Liver (tissue), 9 donors: ENCODE results near the gene ANGPTL3. TPM values are rescaled to one million over a fixed set of nuclear protein-coding genes. Genes with fewer than 3 reads are reported as not detected.

Experiments used
- DNase-seq: peaks from one replicate; pipeline ENCODE4 v3.0.0-alpha.2; 2017; ENCODE audit warnings: low spot score
- H3K27ac ChIP-seq, 2 donors: one replicate each; pipeline ENCODE4 v1.7.0; 2013; ENCODE audit warnings: inconsistent platforms in 2 of 2, low read length in 2 of 2, control low read depth in 1 of 2, low read depth in 1 of 2, mild to moderate bottlenecking in 1 of 2
- H3K27me3 ChIP-seq, 4 donors: one replicate each; pipeline versions ENCODE4 v1.6.1 to v1.7.0; 2013; ENCODE audit warnings: low read length in 3 of 4, inconsistent platforms in 1 of 4, mild to moderate bottlenecking in 1 of 4, moderate library complexity in 1 of 4; ENCODE audit not compliant: control insufficient read depth in 4 of 4, insufficient read depth in 4 of 4
- H3K36me3 ChIP-seq, 4 donors: one replicate each; pipeline versions ENCODE4 v1.6.1 to v1.7.0; 2013; ENCODE audit warnings: low read length in 3 of 4, mild to moderate bottlenecking in 3 of 4, low read depth in 1 of 4, moderate library complexity in 1 of 4; ENCODE audit not compliant: control insufficient read depth in 4 of 4, insufficient read depth in 3 of 4
- H3K4me1 ChIP-seq, 4 donors: one replicate each; pipeline versions ENCODE4 v1.6.1 to v1.7.0; 2013; ENCODE audit warnings: low read length in 3 of 4, mild to moderate bottlenecking in 3 of 4, moderate library complexity in 1 of 4; ENCODE audit not compliant: control insufficient read depth in 4 of 4, insufficient read depth in 4 of 4
- H3K4me3 ChIP-seq, 3 donors: one replicate each; pipeline versions ENCODE4 v1.6.1 to v1.7.0; 2013; ENCODE audit warnings: low read length in 3 of 3, control low read depth in 1 of 3, low read depth in 1 of 3, mild to moderate bottlenecking in 1 of 3
- H3K9ac ChIP-seq, 2 donors: one replicate each; pipeline ENCODE4 v1.7.0; 2013; ENCODE audit warnings: low read length in 2 of 2, mild to moderate bottlenecking in 2 of 2, moderate library complexity in 2 of 2, control low read depth in 1 of 2, low read depth in 1 of 2
- H3K9me3 ChIP-seq, 4 donors: one replicate each; pipeline versions ENCODE4 v1.6.1 to v1.7.0; 2013; ENCODE audit warnings: low read length in 3 of 4; ENCODE audit not compliant: control insufficient read depth in 4 of 4
- EGR1 ChIP-seq, 2 donors: IDR thresholded peaks; 2 replicates each; pipeline ENCODE4 v1.6.1; 2016 to 2018; ENCODE audit warnings: antibody characterized with exemption in 2 of 2, low read depth in 2 of 2
- FOXA1 ChIP-seq: IDR thresholded peaks from 2 replicates; pipeline ENCODE4 v1.6.1; 2016; ENCODE audit warnings: antibody characterized with exemption
- FOXA2 ChIP-seq: IDR thresholded peaks from 2 replicates; pipeline ENCODE4 v1.6.1; 2016; ENCODE audit warnings: antibody characterized with exemption
- GABPA ChIP-seq, 2 donors: IDR thresholded peaks in 1 of 2; conservative IDR thresholded peaks in 1 of 2; 2 replicates each; pipeline ENCODE4 v1.6.1; 2016; ENCODE audit warnings: antibody characterized with exemption in 2 of 2, mild to moderate bottlenecking in 1 of 2, moderate library complexity in 1 of 2
- HNF4A ChIP-seq, 2 donors: conservative IDR thresholded peaks; 2 replicates each; pipeline ENCODE4 v1.6.1; 2016; ENCODE audit warnings: antibody characterized with exemption in 2 of 2, mild to moderate bottlenecking in 2 of 2
- HNF4G ChIP-seq: IDR thresholded peaks from 2 replicates; pipeline ENCODE4 v1.6.1; 2016; ENCODE audit warnings: antibody characterized with exemption
- JUND ChIP-seq, 2 donors: IDR thresholded peaks; 2 replicates each; pipeline ENCODE4 v1.6.1; 2016; ENCODE audit warnings: antibody characterized with exemption in 2 of 2
- NR2F2 ChIP-seq: IDR thresholded peaks from 2 replicates; pipeline ENCODE4 v1.6.1; 2016; ENCODE audit warnings: antibody characterized with exemption
- RAD21 ChIP-seq, 2 donors: IDR thresholded peaks; 2 replicates each; pipeline ENCODE4 v1.6.1; 2016; ENCODE audit warnings: antibody characterized with exemption in 2 of 2, mild to moderate bottlenecking in 2 of 2
- RXRA ChIP-seq, 2 donors: IDR thresholded peaks; 2 replicates each; pipeline ENCODE4 v1.6.1; 2017 to 2018; ENCODE audit warnings: antibody characterized with exemption in 2 of 2, mild to moderate bottlenecking in 1 of 2
- SP1 ChIP-seq: IDR thresholded peaks from 2 replicates; pipeline ENCODE4 v1.6.1; 2018; ENCODE audit warnings: antibody characterized with exemption, mild to moderate bottlenecking
- TAF1 ChIP-seq: conservative IDR thresholded peaks from 2 replicates; pipeline ENCODE4 v1.6.1; 2016; ENCODE audit warnings: antibody characterized with exemption, mild to moderate bottlenecking
- YY1 ChIP-seq: IDR thresholded peaks from 2 replicates; pipeline ENCODE4 v1.6.1; 2016; ENCODE audit warnings: antibody characterized with exemption, mild to moderate bottlenecking
- WGBS: extraction: QIAGEN DNeasy Blood & Tissue Kit; methylation state at CpG from one replicate; pipeline ENCODE4 v1.1.7; 2013; 5-methylcytosine and 5-hydroxymethylcytosine counted together
- polyA plus RNA-seq, 2 donors: library from polyadenylated mRNA; stranded (reverse) in 1 of 2; unstranded in 1 of 2; fragments of 200-250 nt in 1 of 2; fragments of >200 nt in 1 of 2; fragmentation: Nextera tagmentation in 1 of 2; extraction: Ambion mirVana in 1 of 2; gene quantifications; one replicate each; pipeline versions ENCODE4 v1.2.1 to v1.2.3, GENCODE V29; 2013 to 2015
- total RNA-seq, 2 donors: library from RNA; depleted of rRNA; stranded (reverse); fragments of >200 nt; gene quantifications; one replicate each; pipeline ENCODE4 v1.2.3, GENCODE V29; 2014
- TF ChIP-seq, protein P1 (sequence below): fragments of 150-350 bp; IDR thresholded peaks from 2 replicates; pipeline ENCODE4 v1.5.1; 2017; ENCODE audit warnings: improper control_type of control experiment, low read depth, low read length; ENCODE audit not compliant: missing input control
- TF ChIP-seq, protein P2 (sequence below): IDR thresholded peaks from 2 replicates; pipeline ENCODE4 v1.6.1; 2016; ENCODE audit warnings: antibody characterized with exemption, mild to moderate bottlenecking
- TF ChIP-seq, protein P3 (sequence below): IDR thresholded peaks from 2 replicates; pipeline ENCODE4 v1.6.1; 2016; ENCODE audit warnings: antibody characterized with exemption
- TF ChIP-seq, protein P4 (sequence below): IDR thresholded peaks from 2 replicates; pipeline ENCODE4 v1.6.1; 2016; ENCODE audit warnings: antibody characterized with exemption
- TF ChIP-seq, protein P5 (sequence below): IDR thresholded peaks from 2 replicates; pipeline ENCODE4 v1.6.1; 2016; ENCODE audit warnings: antibody characterized with exemption
- donor health status: healthy.
- donor health status: healthy.
- donor health status: healthy.
- donor health status: healthy.
- donor health status: healthy.

The ANGPTL3 gene
- total and polyA plus RNA-seq, 4 donors, result 121 to 238 (median 172) TPM

DNA sequence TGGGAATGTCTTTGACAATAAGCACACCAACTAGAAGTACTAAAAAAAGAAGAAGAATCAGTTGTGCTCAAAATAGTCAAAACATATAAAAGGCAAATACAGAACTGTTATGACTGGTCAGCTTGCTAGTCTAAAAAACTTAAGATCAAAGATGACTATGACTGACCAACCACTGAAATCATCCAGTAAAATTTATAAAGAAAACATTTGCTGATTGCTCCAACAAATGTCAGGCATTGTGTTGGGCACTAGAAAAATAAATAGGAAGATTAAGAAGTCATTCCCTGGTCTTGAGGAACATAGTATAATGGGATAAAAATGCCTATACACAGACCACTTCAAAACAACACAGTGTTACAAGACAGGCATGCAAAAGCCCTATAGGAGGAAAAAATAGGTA lies 9.3 kb upstream of the ANGPTL3 start:
- no peak for DNase-seq
- Histone ChIP-seq H3K9me3 (no peaks in the 10 kb centered on the region), H3K9ac (no peak overlapping the region), H3K27ac (no peak overlapping the region), H3K4me1 (peaks cover 0 to 29% (median 14%) of the 10 kb centered on the region in 4 donors), H3K27me3 (no peaks in the 10 kb centered on the region), H3K4me3 (no peak overlapping the region), H3K36me3 (no peaks in the 10 kb centered on the region)
- TF ChIP-seq, protein P1, sequence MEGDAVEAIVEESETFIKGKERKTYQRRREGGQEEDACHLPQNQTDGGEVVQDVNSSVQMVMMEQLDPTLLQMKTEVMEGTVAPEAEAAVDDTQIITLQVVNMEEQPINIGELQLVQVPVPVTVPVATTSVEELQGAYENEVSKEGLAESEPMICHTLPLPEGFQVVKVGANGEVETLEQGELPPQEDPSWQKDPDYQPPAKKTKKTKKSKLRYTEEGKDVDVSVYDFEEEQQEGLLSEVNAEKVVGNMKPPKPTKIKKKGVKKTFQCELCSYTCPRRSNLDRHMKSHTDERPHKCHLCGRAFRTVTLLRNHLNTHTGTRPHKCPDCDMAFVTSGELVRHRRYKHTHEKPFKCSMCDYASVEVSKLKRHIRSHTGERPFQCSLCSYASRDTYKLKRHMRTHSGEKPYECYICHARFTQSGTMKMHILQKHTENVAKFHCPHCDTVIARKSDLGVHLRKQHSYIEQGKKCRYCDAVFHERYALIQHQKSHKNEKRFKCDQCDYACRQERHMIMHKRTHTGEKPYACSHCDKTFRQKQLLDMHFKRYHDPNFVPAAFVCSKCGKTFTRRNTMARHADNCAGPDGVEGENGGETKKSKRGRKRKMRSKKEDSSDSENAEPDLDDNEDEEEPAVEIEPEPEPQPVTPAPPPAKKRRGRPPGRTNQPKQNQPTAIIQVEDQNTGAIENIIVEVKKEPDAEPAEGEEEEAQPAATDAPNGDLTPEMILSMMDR, result no peak
- TF ChIP-seq EGR1 (IDR thresholded peaks at IDR 0.05; ENCODE audit: low read depth in 2 of 2) (no peak), TAF1 (no peak), NR2F2 (no peak), JUND (IDR thresholded peaks at IDR 0.05) (no peak), HNF4A (conservative IDR thresholded peaks at IDR 0.05) (no peak), RXRA (IDR thresholded peaks at IDR 0.05) (no peak), FOXA1 (no peak), FOXA2 (no peak), HNF4G (no peak)
- TF ChIP-seq, protein P2, sequence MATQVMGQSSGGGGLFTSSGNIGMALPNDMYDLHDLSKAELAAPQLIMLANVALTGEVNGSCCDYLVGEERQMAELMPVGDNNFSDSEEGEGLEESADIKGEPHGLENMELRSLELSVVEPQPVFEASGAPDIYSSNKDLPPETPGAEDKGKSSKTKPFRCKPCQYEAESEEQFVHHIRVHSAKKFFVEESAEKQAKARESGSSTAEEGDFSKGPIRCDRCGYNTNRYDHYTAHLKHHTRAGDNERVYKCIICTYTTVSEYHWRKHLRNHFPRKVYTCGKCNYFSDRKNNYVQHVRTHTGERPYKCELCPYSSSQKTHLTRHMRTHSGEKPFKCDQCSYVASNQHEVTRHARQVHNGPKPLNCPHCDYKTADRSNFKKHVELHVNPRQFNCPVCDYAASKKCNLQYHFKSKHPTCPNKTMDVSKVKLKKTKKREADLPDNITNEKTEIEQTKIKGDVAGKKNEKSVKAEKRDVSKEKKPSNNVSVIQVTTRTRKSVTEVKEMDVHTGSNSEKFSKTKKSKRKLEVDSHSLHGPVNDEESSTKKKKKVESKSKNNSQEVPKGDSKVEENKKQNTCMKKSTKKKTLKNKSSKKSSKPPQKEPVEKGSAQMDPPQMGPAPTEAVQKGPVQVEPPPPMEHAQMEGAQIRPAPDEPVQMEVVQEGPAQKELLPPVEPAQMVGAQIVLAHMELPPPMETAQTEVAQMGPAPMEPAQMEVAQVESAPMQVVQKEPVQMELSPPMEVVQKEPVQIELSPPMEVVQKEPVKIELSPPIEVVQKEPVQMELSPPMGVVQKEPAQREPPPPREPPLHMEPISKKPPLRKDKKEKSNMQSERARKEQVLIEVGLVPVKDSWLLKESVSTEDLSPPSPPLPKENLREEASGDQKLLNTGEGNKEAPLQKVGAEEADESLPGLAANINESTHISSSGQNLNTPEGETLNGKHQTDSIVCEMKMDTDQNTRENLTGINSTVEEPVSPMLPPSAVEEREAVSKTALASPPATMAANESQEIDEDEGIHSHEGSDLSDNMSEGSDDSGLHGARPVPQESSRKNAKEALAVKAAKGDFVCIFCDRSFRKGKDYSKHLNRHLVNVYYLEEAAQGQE, result no peak
- TF ChIP-seq, protein P3, sequence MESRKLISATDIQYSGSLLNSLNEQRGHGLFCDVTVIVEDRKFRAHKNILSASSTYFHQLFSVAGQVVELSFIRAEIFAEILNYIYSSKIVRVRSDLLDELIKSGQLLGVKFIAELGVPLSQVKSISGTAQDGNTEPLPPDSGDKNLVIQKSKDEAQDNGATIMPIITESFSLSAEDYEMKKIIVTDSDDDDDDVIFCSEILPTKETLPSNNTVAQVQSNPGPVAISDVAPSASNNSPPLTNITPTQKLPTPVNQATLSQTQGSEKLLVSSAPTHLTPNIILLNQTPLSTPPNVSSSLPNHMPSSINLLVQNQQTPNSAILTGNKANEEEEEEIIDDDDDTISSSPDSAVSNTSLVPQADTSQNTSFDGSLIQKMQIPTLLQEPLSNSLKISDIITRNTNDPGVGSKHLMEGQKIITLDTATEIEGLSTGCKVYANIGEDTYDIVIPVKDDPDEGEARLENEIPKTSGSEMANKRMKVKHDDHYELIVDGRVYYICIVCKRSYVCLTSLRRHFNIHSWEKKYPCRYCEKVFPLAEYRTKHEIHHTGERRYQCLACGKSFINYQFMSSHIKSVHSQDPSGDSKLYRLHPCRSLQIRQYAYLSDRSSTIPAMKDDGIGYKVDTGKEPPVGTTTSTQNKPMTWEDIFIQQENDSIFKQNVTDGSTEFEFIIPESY, result no peak
- TF ChIP-seq, protein P4, sequence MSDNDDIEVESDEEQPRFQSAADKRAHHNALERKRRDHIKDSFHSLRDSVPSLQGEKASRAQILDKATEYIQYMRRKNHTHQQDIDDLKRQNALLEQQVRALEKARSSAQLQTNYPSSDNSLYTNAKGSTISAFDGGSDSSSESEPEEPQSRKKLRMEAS, result no peak
- TF ChIP-seq, protein P5, sequence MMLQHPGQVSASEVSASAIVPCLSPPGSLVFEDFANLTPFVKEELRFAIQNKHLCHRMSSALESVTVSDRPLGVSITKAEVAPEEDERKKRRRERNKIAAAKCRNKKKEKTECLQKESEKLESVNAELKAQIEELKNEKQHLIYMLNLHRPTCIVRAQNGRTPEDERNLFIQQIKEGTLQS, result no peak

DNA sequence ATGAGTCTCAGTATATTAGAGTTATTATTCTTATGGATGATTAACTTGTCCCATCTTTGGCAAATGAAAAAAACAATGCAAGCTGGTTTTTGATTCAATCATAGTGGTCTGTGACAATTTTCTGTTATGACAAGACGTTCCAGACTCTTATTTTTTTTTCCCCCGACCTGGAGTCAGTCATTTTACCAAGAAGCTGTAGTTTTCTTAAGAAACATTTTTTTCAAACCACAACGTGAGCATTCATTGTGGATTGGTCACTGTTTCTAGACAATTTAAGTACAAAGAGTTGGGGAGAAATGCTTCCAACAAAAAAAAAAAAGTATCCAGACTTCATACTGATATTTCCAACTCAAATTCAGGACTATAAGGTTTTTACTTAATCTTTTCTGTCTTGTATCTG lies 8.0 kb upstream of the ANGPTL3 start:
- Histone ChIP-seq H3K4me1 (peaks cover 0 to 35% (median 19%) of the 10 kb centered on the region in 4 donors), H3K4me3 (no peak overlapping the region), H3K27me3 (no peaks in the 10 kb centered on the region), H3K27ac (no peak overlapping the region), H3K9me3 (no peaks in the 10 kb centered on the region), H3K36me3 (no peaks in the 10 kb centered on the region), H3K9ac (no peak overlapping the region)
- WGBS, result 93% methylated on average over 3 of the region's 3 CpGs
- no peak for DNase-seq
- TF ChIP-seq YY1 (no peak), RXRA (IDR thresholded peaks at IDR 0.05) (no peak), FOXA1 (no peak), HNF4A (conservative IDR thresholded peaks at IDR 0.05) (no peak), RAD21 (IDR thresholded peaks at IDR 0.05) (no peak), GABPA (IDR thresholded peaks at IDR 0.05 in 1 of 2, conservative IDR thresholded peaks at IDR 0.05 in 1 of 2) (no peak), SP1 (no peak)
- TF ChIP-seq, protein P1, result no peak
- TF ChIP-seq, protein P2, result no peak
